Measurements from ENCODE around the gene VPS37C. TPM values are rescaled to one million over a fixed set of nuclear protein-coding genes. Genes with fewer than 3 reads are reported as not detected.
"Not testable (repeated sequence)": the region's sequence is repeated elsewhere in the genome, so short reads cannot be mapped to it uniquely, and the experiment has no call there.

Gene VPS37C
- total RNA-seq, 3 donors from 2014 or later (not counting 1 experiment from before 2014, with no cell fraction given) = 6.4 to 6.9 (median 6.5) TPM

DNA sequence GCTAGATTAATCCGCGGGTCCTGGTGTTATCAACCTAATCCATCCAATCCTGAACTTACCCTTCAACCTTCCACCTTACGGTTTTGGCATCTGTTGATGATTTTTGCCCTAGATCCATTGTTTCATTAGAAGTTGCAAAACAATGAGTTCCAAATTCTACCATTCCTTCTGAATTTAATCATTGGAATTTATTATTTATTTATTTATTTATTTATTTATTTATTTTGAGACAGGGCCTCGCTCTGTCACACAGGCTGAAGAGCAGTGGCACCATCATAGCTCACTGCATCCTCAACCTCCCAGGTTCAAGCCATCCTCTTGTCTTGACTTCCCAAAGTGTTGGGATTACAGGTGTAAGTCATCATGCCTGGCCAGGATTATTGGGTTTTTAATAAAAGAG is 20.3 kb upstream of the VPS37C start:
- no peaks in the 10 kb centered on the region for H3K4me1 ChIP-seq (ENCODE audit: control insufficient read depth, insufficient read depth, low read length)
- 95% methylated on average over 3 of the region's 4 CpGs for WGBS (ENCODE audit: insufficient coverage)
- no peak for DNase-seq
- H3K36me3 ChIP-seq (ENCODE audit: control insufficient read depth, insufficient read depth, low read length) = no peaks in the 10 kb centered on the region
- ATAC-seq = no peak
- H3K27me3 Mint-ChIP-seq (ENCODE audit: low read depth in 2 of 2) = peaks cover 0 to 8% of the 10 kb centered on the region in 2 donors
- TF ChIP-seq, protein P1, sequence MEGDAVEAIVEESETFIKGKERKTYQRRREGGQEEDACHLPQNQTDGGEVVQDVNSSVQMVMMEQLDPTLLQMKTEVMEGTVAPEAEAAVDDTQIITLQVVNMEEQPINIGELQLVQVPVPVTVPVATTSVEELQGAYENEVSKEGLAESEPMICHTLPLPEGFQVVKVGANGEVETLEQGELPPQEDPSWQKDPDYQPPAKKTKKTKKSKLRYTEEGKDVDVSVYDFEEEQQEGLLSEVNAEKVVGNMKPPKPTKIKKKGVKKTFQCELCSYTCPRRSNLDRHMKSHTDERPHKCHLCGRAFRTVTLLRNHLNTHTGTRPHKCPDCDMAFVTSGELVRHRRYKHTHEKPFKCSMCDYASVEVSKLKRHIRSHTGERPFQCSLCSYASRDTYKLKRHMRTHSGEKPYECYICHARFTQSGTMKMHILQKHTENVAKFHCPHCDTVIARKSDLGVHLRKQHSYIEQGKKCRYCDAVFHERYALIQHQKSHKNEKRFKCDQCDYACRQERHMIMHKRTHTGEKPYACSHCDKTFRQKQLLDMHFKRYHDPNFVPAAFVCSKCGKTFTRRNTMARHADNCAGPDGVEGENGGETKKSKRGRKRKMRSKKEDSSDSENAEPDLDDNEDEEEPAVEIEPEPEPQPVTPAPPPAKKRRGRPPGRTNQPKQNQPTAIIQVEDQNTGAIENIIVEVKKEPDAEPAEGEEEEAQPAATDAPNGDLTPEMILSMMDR (IDR thresholded peaks at IDR 0.05) = no peak
- H3K4me3 ChIP-seq (ENCODE audit: low read length) = no peak overlapping the region
- no peaks in the 10 kb centered on the region for H3K9me3 ChIP-seq (ENCODE audit: control insufficient read depth, insufficient read depth, low read length)
- no peaks in the 10 kb centered on the region for H3K27me3 ChIP-seq (ENCODE audit: control insufficient read depth, insufficient read depth, low read length)
- H3K27ac ChIP-seq (ENCODE audit: low read length) = no peak overlapping the region
- no peaks in the 10 kb centered on the region for H3K36me3 Mint-ChIP-seq
- intact Hi-C loops (cut with micrococcal nuclease) = no loop called here
- no peak overlapping the region for H3K4me3 Mint-ChIP-seq
- no peaks in the 10 kb centered on the region for H3K4me1 Mint-ChIP-seq
- H3K27ac Mint-ChIP-seq = no peak overlapping the region
- no peaks in the 10 kb centered on the region for H3K9me3 Mint-ChIP-seq

DNA sequence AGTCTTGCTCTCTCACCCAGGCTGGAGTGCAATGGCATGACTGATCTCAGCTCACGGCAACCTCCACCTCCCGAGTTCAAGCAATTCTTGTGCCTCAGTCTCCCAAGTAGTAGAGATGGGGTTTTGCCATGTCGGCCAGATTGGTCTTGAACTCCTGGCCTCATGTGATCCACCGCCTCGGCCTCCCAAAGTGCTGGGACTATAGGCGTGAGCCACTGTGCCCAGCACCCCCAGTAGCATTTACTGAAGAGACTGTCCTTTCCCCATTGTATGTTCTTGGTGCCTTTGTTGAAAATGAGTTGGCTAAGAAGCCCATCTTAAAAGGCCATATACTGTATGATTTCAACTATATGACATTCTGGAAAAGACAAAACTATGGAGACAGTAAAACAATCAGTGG is 19.0 kb upstream of the VPS37C start:
- H3K4me3 Mint-ChIP-seq; H3K4me3 ChIP-seq (ENCODE audit: low read length); intact Hi-C loops (cut with micrococcal nuclease); H3K27ac ChIP-seq (ENCODE audit: low read length); H3K4me1 Mint-ChIP-seq; H3K36me3 Mint-ChIP-seq; H3K4me1 ChIP-seq (ENCODE audit: control insufficient read depth, insufficient read depth, low read length); H3K27ac Mint-ChIP-seq; ATAC-seq; H3K9me3 Mint-ChIP-seq; H3K9me3 ChIP-seq (ENCODE audit: control insufficient read depth, insufficient read depth, low read length); H3K36me3 ChIP-seq (ENCODE audit: control insufficient read depth, insufficient read depth, low read length); DNase-seq; H3K27me3 ChIP-seq (ENCODE audit: control insufficient read depth, insufficient read depth, low read length): not testable (repeated sequence)
- H3K27me3 Mint-ChIP-seq (ENCODE audit: low read depth in 2 of 2) = peaks cover 4 to 16% of the 10 kb centered on the region in 2 donors
- 95% methylated on average over 6 of the region's 6 CpGs for WGBS (ENCODE audit: insufficient coverage)

DNA sequence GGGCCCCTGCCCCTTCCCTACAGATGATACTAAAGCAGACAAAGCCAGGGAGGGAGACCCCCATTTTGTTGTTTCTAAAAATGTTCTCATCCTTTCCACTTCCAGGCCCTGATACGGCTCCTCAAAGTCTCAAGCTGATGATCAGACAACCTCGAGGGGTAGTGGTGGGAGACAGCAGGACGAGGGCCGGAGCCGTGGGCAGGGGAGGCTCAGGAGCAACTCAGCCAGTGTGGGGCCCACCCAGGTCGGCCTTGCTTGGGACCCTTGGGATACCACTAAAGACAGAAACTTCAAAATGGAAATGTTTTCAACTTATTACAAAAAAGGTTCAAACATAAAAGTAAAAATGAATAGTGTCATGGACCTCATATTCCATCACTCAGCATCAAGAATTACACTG is 15.2 kb upstream of the VPS37C start:
- peaks cover 11 to 13% of the 10 kb centered on the region in 2 donors for H3K4me1 Mint-ChIP-seq
- no peak overlapping the region for H3K27ac Mint-ChIP-seq
- 89% methylated on average over 6 of the region's 6 CpGs for WGBS (ENCODE audit: insufficient coverage)
- intact Hi-C loops (cut with micrococcal nuclease) = no loop called here
- no peak for ATAC-seq
- H3K9me3 Mint-ChIP-seq = no peaks in the 10 kb centered on the region
- H3K36me3 Mint-ChIP-seq = no peaks in the 10 kb centered on the region
- Histone ChIP-seq H3K4me1 (ENCODE audit: control insufficient read depth, insufficient read depth, low read length) (no peaks in the 10 kb centered on the region), H3K27ac (ENCODE audit: low read length) (no peak overlapping the region), H3K4me3 (ENCODE audit: low read length) (no peak overlapping the region), H3K27me3 (ENCODE audit: control insufficient read depth, insufficient read depth, low read length) (peaks cover 2% of the 10 kb centered on the region), H3K36me3 (ENCODE audit: control insufficient read depth, insufficient read depth, low read length) (no peaks in the 10 kb centered on the region), H3K9me3 (ENCODE audit: control insufficient read depth, insufficient read depth, low read length) (no peaks in the 10 kb centered on the region)
- H3K27me3 Mint-ChIP-seq (ENCODE audit: low read depth in 2 of 2) = peaks cover 9 to 34% of the 10 kb centered on the region in 2 donors
- TF ChIP-seq, protein P1 (IDR thresholded peaks at IDR 0.05) = no peak
- H3K4me3 Mint-ChIP-seq = no peak overlapping the region
- DNase-seq = no peak

DNA sequence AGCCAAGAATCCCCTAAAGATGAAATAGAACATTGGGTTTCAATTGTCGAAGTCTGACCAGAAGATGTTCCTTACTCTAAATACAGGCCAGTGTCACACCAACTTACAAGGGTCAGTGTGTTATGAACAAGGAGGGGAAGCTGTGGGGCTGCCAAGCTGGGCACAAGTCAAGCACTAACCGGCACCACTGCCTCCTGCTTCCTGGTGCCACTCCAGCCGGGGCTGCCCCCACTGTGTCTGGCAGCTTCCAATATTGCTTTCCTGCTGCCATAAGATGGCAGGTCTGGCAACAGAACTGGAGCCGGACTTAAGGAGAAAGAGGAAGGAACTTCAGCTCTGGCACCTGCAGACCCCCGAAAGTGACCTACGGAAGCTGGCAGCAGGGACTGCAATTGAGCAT is 13.7 kb upstream of the VPS37C start:
- Histone ChIP-seq H3K9me3 (ENCODE audit: control insufficient read depth, insufficient read depth, low read length) (no peaks in the 10 kb centered on the region), H3K4me3 (ENCODE audit: low read length) (no peak overlapping the region), H3K36me3 (ENCODE audit: control insufficient read depth, insufficient read depth, low read length) (no peaks in the 10 kb centered on the region), H3K27me3 (ENCODE audit: control insufficient read depth, insufficient read depth, low read length) (peaks cover 2% of the 10 kb centered on the region), H3K4me1 (ENCODE audit: control insufficient read depth, insufficient read depth, low read length) (no peaks in the 10 kb centered on the region), H3K27ac (ENCODE audit: low read length) (no peak overlapping the region)
- ATAC-seq = no peak
- WGBS (ENCODE audit: insufficient coverage) = 54% methylated on average over 5 of the region's 6 CpGs
- H3K4me3 Mint-ChIP-seq = no peak overlapping the region
- H3K36me3 Mint-ChIP-seq = no peaks in the 10 kb centered on the region
- peaks cover 9 to 34% of the 10 kb centered on the region in 2 donors for H3K27me3 Mint-ChIP-seq (ENCODE audit: low read depth in 2 of 2)
- H3K27ac Mint-ChIP-seq = no peak overlapping the region
- DNase-seq = no peak
- H3K9me3 Mint-ChIP-seq = no peaks in the 10 kb centered on the region
- intact Hi-C loops (cut with micrococcal nuclease) = no loop called here
- TF ChIP-seq, protein P1 (IDR thresholded peaks at IDR 0.05) = no peak
- peaks cover 11 to 13% of the 10 kb centered on the region in 2 donors for H3K4me1 Mint-ChIP-seq
